ENCODE data around the gene HCFC1R1. TPM values are rescaled to one million over a fixed set of nuclear protein-coding genes. Genes with fewer than 3 reads are reported as not detected.

HCFC1R1 gene
- total RNA-seq, 4 donors from 2014 or later = 41.8 to 124 (median 66.9) TPM

DNA sequence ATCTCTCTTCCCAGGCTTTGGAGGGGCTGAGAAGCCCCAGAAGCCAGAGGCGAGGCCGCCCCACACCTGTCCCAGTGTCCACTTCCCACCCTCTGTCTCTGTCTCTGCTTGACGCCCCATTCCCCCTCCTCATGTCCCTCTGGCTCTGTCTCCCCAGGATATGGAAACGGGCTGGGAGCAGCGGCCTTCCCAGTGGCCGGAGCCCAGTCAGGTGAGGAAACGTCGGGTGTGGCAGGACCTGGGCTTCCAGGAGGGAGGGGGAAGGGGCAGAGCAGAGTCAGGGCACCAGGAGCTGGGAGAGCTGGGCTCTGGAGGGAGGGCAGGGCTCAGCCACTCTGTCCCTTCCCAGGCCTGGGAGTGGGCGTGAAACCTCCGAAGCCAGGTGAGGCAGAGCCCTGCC, 32.9 kb downstream of the HCFC1R1 start:
- H3K9me3 ChIP-seq = no peaks in the 10 kb centered on the region
- peaks cover 2 to 9% of the 10 kb centered on the region in 2 donors for H3K4me1 ChIP-seq
- no peaks in the 10 kb centered on the region for H3K36me3 ChIP-seq
- TF ChIP-seq POLR2A (IDR thresholded peaks at IDR 0.05) (no peak), CTCF (IDR thresholded peaks at IDR 0.05 in 4 of 5, conservative IDR thresholded peaks at IDR 0.05 in 1 of 5) (no peak)
- H3K27me3 ChIP-seq = no peaks in the 10 kb centered on the region
- no peak for ATAC-seq
- no peak for DNase-seq
- H3K27ac ChIP-seq = no peak overlapping the region
- H3K4me3 ChIP-seq = no peak overlapping the region
- in situ Hi-C loops (cut with MboI; ENCODE audit: low sequenced_read_pairs in 4 of 4) (no loop called here), intact Hi-C loops (cut with DNase I; ENCODE audit: low total_unique reads) (no loop called here)

DNA sequence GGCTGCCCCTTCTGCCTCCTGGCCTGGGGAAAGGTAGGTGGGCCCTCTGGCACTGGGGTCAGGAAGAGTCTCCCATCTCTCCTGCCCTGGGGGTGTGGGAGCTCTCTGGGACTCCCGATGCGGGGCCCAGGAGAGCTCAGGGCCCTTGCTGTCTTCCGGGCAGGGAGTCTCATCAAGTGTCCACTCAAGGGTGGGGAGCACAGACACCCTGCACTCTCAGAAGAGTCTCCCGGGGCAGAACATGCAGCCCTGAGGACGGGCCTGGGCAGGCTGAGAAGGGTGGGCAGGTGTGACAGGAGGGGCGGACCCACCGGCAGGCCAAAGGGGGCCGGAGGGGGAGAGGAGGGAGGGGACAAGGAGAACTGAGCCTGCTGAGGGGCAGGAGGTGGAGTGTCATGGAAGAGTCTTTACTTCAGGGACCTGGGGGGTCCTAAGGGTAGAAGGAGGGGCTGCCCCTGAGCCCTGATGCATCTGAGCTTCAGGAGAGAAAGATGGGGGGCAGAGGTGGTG, 35.1 kb downstream of the HCFC1R1 start:
- Histone ChIP-seq H3K4me1 (peaks cover 20 to 23% of the 10 kb centered on the region in 2 donors), H3K27me3 (no peaks in the 10 kb centered on the region), H3K36me3 (no peaks in the 10 kb centered on the region), H3K9me3 (no peaks in the 10 kb centered on the region), H3K27ac (no peak overlapping the region), H3K4me3 (no peak overlapping the region)
- TF ChIP-seq CTCF (IDR thresholded peaks at IDR 0.05 in 4 of 5, conservative IDR thresholded peaks at IDR 0.05 in 1 of 5) (no peak), POLR2A (IDR thresholded peaks at IDR 0.05) (no peak)
- ATAC-seq (no peak), DNase-seq (no peak)
- intact Hi-C loops (cut with DNase I; ENCODE audit: low total_unique reads) = no loop called here
- in situ Hi-C loops (cut with MboI; ENCODE audit: low sequenced_read_pairs in 4 of 4) = no loop called here

DNA sequence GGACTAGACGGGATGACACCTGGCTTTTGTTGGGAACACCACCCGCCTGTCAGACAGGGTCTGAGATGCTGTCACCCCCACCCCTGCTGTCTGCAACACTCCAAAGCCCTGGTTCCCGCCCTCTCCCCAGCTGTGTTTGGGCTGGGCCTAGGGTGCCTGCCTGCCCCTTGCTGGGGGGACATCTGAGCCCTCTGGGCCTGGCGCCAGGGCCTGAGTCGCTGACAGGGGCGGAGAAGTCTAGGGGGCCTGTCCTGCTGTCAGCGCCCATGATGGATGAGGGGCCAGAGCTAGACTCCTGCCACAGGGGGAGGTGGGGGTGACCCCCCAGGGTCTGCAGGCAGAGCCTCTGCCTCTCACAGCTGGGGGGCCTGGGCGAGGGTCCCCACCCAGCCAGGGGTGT, 35.9 kb downstream of the HCFC1R1 start:
- no peak for TF ChIP-seq POLR2A (IDR thresholded peaks at IDR 0.05)
- no peaks in the 10 kb centered on the region for H3K27me3 ChIP-seq
- DNase-seq = no peak
- H3K9me3 ChIP-seq = no peaks in the 10 kb centered on the region
- no peak for ATAC-seq
- intact Hi-C loops (cut with DNase I; ENCODE audit: low total_unique reads) (no loop called here), in situ Hi-C loops (cut with MboI; ENCODE audit: low sequenced_read_pairs in 4 of 4) (no loop called here)
- H3K4me1 ChIP-seq = peaks cover 20 to 23% of the 10 kb centered on the region in 2 donors
- H3K36me3 ChIP-seq = no peaks in the 10 kb centered on the region
- H3K27ac ChIP-seq = no peak overlapping the region
- no peak overlapping the region for H3K4me3 ChIP-seq

DNA sequence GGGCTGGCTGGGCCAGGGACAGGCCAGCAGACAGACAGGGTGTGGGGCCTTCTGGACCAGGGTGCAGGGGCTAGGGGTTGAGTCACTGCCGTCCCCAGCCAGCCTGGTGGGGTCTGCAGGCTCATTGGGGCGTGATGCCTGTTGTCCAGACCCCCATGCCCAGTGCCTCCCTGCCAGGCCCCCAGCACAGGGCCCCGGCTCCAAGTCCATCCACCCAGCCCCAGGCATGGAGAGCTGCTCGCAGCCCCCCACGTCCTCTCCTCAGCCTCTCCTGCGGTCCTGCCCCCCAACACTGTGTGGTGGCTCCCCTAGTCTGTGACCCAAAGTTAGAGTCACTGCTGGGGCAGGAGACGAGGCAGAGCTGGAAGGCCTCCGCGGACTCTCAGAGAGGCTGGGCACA, 36.5 kb downstream of the HCFC1R1 start:
- no peaks in the 10 kb centered on the region for H3K9me3 ChIP-seq
- H3K27me3 ChIP-seq = no peaks in the 10 kb centered on the region
- intact Hi-C loops (cut with DNase I; ENCODE audit: low total_unique reads) = no loop called here
- H3K4me3 ChIP-seq = no peak overlapping the region
- no peak overlapping the region for H3K27ac ChIP-seq
- H3K4me1 ChIP-seq = peaks cover 20 to 23% of the 10 kb centered on the region in 2 donors
- DNase-seq = no peak
- in situ Hi-C loops (cut with MboI; ENCODE audit: low sequenced_read_pairs in 4 of 4) = no loop called here
- TF ChIP-seq POLR2A (IDR thresholded peaks at IDR 0.05) = no peak
- no peak for TF ChIP-seq CTCF (IDR thresholded peaks at IDR 0.05 in 4 of 5, conservative IDR thresholded peaks at IDR 0.05 in 1 of 5)
- no peaks in the 10 kb centered on the region for H3K36me3 ChIP-seq
- ATAC-seq = no peak

DNA sequence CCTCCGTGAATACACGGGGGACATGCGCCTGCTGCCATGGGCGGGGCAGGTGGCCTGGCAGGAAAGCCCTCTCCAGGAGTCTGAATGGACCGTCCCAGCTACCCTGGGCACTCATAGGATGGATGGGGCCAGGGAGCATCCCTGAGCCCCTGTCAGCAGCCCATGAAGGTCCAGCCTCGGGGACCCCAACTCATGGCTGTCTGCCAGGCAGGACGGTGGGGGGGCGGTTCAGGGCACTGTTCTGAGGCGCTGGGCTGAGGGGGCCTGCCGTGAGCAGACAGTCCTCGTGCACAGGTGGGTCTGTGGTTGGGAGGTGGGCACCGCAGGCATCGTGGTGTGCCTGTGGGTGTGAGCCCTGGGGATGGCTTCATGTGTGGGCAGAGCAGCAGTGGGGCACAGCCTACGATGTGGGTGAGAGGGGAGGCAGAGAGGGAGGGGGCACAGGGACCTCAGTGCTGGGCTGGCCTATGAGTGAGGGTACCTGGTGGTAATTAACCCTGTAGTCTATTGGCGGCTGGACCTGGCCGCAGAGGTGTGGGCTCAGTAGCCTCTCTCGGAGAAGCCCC, 37.0 kb downstream of the HCFC1R1 start:
- Histone ChIP-seq H3K27me3 (no peaks in the 10 kb centered on the region), H3K4me3 (no peak overlapping the region), H3K4me1 (peaks cover 20 to 23% of the 10 kb centered on the region in 2 donors), H3K9me3 (no peaks in the 10 kb centered on the region), H3K27ac (no peak overlapping the region), H3K36me3 (no peaks in the 10 kb centered on the region)
- intact Hi-C loops (cut with DNase I; ENCODE audit: low total_unique reads) = loop anchor here (1.0 kb wide), 1 partner anchor 45 kb away; no protein-coding TSS in a partner anchor
- no peak for TF ChIP-seq POLR2A (IDR thresholded peaks at IDR 0.05)
- TF ChIP-seq CTCF (IDR thresholded peaks at IDR 0.05 in 4 of 5, conservative IDR thresholded peaks at IDR 0.05 in 1 of 5) = no peak
- in situ Hi-C loops (cut with MboI; ENCODE audit: low sequenced_read_pairs in 4 of 4) = no loop called here
- no peak for DNase-seq
- ATAC-seq = no peak

Data from gastrocnemius medialis (tissue), 4 donors.